ENCODE data around the gene SIRT2.
"Not testable (repeated sequence)": the region's sequence is repeated elsewhere in the genome, so short reads cannot be mapped to it uniquely, and the experiment has no call there.

Gene SIRT2

DNA sequence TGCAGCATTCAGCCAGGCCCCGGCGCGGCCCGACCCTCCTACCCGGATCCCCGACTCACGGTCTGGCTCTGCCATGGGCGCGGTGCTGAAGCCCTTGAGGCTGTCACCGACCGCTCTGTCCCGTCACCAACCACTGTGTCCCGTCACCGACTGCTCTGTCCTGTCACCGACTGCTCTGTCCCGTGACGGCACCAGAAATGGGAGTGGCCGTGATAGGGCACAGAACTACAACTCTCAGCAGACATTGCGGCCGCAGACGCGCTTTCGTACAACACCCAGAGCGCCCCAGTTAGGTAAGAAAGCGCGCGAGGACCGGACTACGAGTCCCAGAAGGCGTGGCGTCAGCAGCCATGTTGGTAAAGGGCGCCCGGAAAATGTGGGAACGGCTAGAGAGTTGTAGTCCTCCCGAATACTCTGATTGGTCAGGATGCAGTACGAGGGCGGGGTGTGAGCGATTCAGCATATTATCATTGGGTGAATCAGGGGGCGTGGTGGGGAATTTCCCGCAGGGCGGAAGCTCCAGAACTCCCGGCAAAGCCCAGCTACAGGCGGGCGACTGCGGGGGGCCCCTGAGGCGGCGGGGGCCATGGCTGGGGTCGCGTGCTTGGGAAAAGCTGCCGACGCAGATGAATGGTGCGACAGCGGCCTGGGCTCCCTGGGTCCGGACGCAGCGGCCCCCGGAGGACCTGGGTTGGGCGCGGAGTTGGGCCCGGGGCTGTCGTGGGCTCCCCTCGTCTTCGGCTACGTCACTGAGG is at the start of gene SIRT2, which contains the start of gene NFKBIB:
SIRT2 (minus strand) TSS at position 172 of the 755 bp plus-strand sequence; CDS start at position 75, 97 bp downstream.
NFKBIB (plus strand) TSS at position 523 of the 755 bp plus-strand sequence; CDS start at position 587, 64 bp downstream.
- peak; percentile 98 for DNase-seq (ENCODE audit: low spot score)

DNA sequence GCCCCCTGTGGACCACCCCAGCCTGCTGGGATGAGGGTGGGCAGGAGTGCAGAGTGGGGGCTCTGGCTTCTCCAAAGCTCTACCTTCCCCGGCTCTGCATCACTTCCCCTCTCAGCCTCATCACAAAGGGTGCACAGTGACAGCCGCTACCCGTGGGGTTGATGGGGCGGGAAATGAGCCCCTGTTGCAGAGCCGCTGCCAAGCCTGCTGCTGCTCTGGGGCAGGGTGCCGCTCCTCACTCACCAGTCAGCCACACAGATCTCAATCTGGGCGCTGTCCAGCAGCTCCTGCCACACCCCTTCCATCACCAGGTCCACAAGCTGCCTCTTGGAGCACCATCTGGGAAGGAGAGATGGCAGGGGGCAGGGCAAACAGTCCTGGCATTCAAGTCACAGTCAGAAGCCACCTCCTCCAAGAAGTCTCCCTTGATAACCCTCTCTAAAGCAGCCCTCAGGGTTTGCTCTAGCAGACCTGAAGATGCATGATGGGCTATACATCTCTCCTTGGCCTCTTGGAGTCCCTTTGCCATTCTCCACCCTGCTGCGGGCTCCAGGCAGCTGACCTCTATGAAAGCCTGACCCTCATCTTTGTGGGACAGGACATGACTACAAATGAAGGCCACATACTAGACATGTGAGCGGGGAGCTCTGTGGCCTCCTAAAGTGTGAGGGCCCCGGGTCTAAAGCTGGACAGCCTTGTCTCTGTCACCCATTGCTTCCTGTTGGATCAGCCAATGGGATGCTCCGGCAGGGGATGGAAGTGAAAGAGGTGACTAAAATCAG is 47.0 kb upstream of the SIRT2 start:
- no peak for DNase-seq (ENCODE audit: low spot score)

DNA sequence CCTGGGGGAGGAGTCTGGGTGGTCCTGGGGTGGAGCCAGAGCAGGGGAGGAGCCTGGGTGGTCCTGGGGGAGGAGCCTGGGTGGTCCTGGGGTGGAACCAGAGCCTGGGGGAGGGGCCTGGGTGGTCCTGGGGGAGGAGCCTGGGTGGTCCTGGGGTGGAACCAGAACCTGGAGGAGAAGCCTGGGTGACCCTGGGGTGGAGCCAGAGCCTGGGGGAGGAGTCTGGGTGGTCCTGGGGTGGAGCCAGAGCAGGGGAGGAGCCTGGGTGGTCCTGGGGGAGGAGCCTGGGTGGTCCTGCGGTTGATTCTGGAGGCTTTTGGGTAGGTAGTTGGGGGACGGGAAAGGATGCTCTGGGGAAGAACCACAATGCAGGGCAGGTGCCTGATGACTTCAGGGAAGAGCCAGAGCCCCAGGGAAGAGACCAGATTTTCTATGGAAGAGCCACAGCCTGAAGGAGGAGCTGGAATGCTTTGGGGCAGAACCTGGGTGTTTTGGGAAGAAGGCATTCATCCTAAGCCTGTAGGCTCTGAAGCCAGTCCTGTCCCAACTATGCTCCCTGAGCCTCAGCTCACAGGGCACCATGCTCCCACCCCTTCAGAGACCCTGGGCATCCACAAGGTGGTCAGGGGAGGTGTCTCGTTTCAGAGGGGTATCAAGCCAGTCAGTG is 46.3 kb upstream of the SIRT2 start:
- no peak for DNase-seq (ENCODE audit: low spot score)

DNA sequence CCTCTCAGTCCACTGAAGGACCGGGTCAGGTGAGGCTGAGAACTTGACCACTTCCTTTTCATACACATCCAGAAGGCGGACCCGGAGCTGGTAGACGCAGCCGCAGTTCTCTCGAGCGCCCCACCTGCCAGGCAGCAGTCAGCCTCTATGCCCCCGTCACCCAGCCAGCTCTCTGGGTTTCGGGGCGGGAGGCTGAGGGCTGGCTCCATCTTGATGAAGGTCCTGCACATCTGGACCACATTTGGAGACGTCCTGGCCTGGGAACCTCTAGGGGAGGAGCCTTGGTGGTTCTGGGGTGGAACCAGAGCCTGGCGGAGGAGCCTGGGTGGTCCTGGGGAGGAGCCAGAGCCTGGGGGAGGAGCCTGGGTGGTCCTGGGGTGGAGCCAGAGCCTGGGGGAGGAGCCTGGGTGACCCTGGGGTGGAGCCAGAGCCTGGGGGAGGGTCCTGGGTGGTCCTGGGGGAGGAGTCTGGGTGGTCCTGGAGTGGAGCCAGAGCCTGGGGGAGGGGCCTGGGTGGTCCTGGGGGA is 45.6 kb upstream of the SIRT2 start:
- DNase-seq (ENCODE audit: low spot score) = no peak

DNA sequence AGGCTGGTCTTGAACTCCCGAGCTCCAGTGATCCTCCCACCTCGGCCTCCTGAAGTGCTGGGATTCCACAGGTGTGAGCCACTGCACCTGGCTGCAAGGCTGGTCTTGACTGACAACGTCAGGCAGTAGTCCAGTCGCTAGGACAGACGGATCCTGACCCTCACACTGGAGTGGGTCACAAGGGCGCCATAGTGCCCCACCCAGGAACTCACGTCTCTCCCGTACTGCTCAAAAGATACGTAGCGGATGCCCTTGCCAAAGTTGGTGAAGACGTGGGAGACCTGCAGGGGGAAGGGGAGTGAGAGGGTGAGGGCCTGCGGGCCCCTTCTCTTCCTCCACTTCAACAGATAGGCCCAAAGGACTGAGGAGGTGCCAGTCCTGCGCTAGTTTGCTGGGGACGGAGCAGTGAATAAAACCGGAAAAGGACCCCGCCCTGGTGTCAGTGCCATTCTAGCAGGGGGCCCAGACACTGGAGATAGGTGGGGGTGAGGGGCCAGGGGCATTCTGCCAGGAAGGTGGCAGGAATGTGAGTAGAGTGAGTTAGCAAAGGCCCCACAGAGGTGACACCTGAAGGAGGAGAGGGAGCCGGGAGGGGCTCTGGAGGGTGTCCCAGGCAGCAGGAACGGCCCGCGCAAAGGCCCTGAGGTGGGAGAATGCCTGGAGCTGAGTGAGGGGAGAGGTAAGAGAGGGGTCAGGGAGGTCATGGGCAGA is 43.2 kb upstream of the SIRT2 start:
- no peak for DNase-seq (ENCODE audit: low spot score)

DNA sequence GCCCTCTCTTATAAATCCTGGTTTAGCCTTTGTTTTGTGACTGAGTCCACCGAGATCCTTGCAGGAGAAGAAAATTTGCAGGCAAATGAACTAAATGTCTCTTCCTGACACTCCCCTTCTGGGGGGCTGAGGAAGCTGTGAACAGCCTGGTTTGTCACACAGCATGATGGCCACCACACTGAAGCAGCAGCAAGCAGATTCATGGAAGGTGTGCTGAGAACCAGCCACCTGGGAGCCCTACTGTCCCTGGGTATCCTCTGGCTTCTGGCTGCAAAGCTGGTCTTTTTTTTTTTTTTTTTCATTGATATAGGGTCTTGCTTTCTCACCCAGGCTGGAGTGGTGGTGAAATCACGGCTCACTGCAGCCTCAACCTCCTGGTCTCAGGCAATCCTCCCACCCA is 42.6 kb upstream of the SIRT2 start:
- DNase-seq (ENCODE audit: low spot score) = no peak

DNA sequence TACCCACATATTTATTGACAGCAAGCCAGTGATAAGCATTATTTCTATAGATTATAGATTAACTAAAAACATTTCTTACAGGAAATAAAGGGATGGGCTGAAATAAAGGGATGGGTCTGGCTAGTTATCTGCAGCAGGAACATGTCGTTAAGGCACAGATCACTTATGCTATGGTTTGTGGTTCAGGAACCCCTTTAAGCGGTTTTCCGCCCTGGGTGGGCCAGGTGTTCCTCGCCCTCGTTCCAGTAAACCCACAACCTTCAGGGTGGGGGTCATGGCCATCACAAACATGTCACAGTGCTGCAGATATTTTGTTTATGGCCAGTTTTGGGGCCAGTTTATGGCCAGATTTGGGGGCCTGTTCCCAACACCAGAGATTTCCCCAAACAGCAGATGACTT is 42.0 kb upstream of the SIRT2 start:
- not testable (repeated sequence) for DNase-seq (ENCODE audit: low spot score)

DNA sequence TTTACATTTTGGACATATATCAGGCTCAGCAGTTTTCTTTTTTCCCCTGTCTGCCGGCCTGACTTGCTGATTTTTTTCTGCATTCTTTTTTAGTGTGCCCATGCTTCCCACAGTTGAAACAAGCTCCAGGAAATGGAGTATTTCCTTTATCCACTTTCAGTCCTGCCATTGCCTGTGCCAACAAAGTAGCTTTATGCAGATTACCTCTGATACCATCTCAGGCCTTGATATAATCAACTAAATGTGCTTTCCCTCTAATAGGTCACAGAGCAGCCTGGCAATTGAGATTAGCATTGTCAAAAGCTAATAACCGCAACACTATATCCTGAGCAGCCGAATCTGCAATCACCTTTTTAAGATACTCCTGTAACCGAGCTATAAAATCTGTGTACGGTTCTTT is 40.5 kb upstream of the SIRT2 start:
- DNase-seq (ENCODE audit: low spot score) = no peak

DNA sequence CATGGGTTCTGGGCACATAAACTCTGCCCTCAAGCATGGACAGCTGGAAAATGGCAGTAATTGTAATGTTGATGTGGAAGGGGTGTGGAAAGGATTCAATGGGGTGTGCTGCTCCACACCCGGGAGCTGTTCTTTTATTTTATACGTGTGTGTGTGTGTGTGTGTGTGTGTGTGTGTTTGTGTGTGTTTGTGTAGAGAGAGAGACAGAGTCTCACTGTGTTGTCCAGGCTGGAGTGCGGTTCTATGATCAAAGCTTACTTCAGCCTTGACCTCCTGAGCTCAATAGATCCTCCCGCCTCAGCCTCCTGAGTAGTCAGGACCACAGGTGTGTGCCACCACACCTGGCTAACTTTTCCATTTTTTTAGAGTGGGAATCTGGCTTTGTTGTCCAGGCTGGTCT is 34.1 kb upstream of the SIRT2 start:
- DNase-seq (ENCODE audit: low spot score) = no peak

DNA sequence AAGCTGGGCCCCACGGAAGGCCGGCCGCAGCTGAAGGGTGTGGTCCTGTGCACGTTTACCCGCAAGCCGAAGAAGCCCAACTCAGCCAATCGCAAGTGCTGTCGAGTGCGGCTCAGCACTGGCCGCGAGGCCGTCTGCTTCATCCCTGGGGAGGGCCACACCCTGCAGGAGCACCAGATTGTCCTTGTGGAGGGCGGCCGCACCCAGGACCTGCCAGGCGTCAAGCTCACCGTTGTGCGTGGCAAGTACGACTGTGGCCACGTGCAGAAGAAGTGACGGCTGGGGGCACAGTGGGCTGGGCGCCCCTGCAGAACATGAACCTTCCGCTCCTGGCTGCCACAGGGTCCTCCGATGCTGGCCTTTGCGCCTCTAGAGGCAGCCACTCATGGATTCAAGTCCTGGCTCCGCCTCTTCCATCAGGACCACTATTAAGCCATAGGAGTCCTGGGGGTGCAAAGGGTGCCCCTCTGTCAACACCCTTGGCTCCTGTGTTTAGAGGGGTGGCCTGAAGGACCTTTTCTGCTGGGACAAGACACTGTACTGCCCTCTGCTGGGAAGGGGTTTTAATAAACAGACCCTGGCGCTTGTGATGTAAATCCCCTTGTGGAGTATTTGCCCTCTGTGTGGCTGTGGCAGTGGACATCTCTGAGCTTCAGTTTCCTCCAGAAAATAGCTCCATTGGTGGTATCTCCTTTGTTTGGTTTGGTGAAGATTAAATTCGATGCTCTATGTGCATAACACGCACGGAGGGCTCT is 33.2 kb upstream of the SIRT2 start:
- peak; percentile 16 for DNase-seq (ENCODE audit: low spot score)

DNA sequence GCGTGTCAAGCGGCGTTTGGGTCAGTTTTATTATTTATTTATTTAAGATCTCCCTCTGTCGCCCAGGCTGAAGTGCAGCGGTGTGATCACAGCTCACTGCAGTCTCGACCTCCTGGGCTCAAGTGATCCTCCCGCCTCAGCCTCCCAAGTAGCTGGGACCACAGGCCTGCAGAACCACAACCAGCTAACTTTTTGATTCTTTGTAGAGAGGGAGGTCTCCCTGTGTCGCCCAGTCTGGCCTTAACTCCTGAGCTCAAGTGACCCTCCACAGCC is 32.0 kb upstream of the SIRT2 start:
- no peak for DNase-seq (ENCODE audit: low spot score)

DNA sequence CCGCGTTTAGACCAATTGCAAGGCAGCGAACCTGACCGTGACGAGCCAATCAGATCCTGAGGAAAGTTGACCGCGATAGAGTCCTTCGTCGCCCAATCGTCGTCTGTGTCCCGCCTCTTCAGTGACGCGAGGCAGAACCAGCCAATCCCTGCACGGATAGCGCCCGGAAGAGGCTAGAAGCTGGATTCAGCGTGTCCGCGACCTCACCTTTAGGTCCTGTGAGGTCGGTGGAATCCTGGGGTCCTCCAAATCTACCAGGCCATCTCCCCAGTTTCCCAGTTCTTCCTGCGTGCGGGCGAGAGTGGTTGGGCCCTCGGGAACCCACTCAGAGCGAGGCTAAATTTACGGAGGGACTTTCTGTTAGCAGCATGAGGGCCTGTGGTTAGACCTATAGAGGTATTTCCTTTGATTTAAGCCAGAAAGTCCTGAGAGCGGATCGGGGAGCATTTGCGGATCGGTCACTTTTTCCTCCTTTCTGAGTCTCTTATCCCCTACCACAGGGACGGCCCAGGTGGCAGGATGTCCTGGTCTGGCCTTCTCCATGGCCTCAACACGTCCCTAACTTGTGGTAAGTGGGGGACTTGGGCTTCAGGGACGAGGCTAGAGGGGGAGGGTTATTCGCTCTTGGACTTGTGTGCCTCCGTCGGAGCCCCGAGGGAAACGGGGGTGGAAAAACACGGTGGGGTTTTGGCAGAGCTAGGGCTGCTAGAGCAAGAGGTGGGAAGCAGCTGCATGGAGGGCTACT is 31.5 kb upstream of the SIRT2 start, which contains the start of gene MRPS12:
MRPS12 (plus strand) TSS at position 169 of the 745 bp plus-strand sequence; CDS start at position 520, 351 bp downstream.
- peak; percentile 98 for DNase-seq (ENCODE audit: low spot score)

DNA sequence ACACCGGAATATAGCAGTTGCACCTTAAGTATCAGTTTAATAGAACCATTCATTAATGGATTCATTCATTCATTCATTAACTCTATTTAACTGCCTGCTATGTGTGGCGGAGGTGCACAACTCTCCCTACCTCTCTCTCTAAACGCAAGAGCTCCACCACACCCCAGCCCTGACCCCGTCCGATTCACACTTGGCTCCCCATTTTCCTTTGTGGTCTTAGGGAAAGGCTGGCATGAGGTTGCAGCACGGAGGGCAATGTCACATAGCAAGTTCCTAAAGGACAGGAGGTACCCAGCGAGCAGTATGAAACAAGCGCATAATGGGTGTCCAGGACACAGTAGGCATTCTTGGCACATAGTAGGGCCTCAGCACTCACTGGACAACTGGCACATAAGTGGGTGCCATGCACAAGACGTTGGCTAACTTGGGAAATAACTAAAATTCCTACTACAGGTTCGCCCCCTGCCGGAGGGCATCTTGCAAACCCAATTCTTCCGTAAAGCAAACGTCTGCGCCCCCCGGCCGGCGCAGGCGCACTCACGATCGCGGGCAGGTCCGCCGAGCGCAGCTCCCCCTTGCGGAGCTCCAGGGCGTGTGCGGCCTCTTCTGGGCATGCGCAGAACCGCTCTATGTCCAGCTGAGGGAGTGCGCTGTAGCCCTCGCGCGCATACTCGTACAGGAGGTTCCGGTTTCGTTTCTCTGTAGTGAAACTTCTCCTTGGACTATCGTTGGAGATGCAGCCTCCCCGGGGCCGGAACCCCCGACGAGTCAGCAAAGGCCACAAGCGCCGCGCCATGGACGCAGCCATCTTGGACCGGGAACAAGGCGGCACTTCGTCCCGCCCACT is 30.7 kb upstream of the SIRT2 start, which contains the start of gene SARS2:
SARS2 (minus strand) TSS at position 835 of the 847 bp plus-strand sequence; CDS start at position 808, 27 bp downstream.
- peak; percentile 100 for DNase-seq (ENCODE audit: low spot score)

DNA sequence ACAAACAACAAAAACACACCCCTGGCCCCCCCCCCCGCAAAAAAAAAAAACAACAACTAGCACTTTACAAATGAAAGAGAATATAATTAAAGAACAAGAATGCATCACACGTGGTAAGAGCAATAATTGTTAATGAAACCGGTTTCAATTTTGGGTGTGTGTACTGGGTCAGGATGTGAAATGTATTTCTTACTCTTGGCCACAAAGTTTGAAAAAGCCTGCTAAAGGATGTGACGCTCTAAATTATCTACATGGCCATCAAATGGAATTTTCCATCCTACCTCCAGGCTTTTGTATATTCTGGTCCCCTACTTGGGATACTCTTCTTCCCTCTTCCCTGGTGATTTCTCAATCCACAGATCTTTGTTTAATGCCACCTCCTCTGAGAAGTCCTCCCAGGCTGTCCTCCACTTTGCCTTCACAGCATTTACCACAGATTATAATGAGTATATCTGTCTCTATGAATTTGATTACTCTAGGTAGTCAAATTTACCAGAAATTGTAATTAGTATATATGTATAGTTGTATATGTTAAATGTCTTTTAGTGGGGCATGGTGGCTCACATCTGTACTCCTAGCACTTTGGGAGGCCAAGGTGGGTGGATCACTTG is 29.1 kb upstream of the SIRT2 start:
- DNase-seq (ENCODE audit: low spot score) = no peak

DNA sequence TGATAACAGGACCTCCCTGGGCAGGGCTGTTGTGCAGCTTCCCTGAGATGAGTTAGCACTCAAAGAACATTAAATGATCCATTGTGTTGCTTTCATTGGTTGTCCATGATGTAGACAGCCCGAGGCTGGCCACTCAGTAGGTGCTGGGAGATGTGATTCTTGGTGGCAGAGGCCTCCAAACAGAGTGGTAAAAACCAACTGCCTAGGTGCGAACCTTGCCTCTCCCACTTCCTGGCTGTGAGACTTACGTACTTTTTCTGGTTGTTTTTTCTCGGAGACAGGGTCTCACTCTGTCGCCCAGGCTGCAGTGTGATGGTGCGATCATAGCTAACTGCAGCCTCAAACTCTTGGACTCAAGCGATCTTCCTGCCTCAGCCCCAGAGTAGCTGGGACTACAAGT is 25.0 kb upstream of the SIRT2 start:
- no peak for DNase-seq (ENCODE audit: low spot score)

DNA sequence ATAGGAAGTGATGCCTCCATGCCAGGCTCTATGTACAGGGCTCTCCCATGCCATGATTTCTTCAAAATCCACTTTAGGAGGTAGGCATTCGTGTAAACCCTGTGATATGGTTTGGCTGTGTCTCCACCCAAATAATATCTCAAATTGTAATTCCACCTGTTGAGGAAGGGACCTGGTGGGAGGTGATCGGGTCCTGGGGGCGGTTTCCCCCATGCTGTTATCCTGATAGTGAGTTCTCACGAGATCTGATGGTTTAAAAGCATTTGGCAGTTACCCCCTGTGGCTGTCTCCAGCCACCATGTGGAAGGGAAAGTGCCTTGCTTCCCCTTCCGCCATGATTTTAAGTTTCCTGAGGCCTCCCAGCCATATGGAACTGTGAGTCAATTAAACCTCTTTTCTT is 23.1 kb upstream of the SIRT2 start:
- DNase-seq (ENCODE audit: low spot score) = no peak

DNA sequence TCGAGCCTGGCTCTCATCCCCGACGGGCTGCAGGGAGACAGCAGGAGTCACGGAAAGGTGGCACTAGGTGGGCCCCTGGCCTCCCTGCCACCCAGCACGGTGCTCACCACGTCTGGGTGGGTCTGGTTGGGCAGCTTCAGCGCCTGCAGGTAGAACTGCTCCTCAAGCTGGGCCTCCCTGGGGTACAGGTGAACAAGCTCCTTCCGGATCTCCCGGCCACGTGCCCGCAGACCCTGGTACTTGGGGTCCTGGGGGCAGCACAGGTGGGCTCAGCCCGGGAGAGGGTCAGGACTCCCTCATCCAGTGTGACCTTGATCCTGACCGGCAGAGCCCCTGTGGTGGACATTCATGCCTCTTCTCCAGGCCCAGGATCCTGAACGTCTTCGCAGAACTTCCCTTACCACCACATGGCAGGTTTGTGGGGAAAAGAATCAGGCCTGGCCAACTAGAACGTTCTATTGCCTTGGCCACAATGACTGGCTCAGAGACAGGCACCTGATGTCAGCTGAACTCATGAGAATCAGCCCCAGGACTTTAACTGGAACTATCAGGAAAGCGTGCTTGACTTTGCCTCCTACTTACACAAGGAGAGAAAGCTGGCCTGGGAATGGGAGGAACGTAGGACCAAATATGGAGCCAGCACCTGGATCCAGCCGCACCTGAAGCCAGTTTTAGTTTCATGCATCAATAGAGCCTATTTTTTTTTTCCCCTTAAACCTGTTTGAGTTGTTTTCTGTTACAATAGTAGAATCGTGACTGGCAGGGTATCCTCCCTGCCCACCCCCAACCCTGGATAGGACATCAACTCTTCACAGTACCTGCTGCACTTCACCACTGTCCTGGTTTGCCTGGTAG is 22.2 kb upstream of the SIRT2 start:
- DNase-seq (ENCODE audit: low spot score) = no peak

All from AG20443 (cell line).